ENCODE data around the gene CREB3L4. TPM values are rescaled to one million over a fixed set of nuclear protein-coding genes. Genes with fewer than 3 reads are reported as not detected.

CREB3L4 gene
- polyA plus RNA-seq, 2 of the 4 experiments (the other 2 are of a cell fraction), result 10.1 to 14.3 TPM

DNA sequence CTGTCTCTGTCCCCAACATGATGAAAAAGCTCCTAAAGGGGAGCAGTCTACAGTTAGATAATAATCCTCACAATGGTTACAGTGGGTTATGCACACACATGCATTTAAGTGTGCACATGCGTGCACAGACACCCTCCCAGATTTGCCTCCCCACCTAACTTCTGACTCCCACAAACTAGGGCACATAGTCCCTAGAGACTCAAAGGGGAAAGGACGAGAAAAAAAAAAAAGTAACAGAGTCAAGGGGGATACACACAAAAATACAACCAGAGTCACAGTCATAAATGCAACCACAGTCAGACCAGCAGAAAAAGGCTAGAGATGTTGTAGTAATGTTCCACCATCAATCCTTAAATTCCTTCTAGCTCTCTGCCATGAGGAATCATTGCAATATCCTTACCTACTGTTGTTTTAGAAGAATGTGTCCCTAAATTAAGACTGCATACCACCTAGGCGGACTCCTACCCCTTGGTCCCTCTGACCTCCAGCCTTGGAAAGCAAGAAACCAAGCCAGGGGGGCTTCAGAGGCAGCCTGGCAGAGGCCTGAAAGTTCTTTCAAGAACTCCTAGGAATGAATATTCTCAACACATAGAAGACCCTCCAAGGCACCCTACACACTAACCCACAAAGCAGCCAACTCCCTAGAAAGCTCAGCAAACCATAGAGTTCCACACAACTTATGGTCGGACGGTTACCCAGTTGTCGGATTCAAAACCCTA, 10.5 kb upstream of the CREB3L4 start:
- POLR2A ChIA-PET, result interaction anchor here (1.4 to 2.4 kb wide), 2 partner anchors 10 to 21 kb away, joined by 3 to 11 read pairs; partner anchors contain the start of genes CREB3L4 and JTB
- H3K27ac ChIP-seq, result peak overlapping the region; percentile 92 to 95
- CTCF ChIA-PET, result interaction anchor here (0.9 to 7.5 kb wide), 4 partner anchors 10 to 160 kb away, joined by 5 to 75 read pairs (median 14); partner anchors contain the start of genes CREB3L4, DENND4B and RAB13
- H3K4me2 ChIP-seq, result peak overlapping the region; percentile 90
- peaks cover 28% of the 10 kb centered on the region for H3K4me1 ChIP-seq
- H3K4me3 ChIP-seq, result peak overlapping the region; percentile 94
- H3K9me3 ChIP-seq, result no peaks in the 10 kb centered on the region
- DNase-seq (ENCODE audit: low read depth in 1 of 2, low spot score in 1 of 2) (no peak), ATAC-seq (no peak), FAIRE-seq (no peak)
- 86% methylated on average over 6 of the region's 6 CpGs for WGBS (ENCODE audit: missing lambda C conversion rate)
- no peak for TF ChIP-seq ZFP36 (IDR thresholded peaks at IDR 0.05; ENCODE audit: borderline replicate concordance, partially characterized antibody)
- no peak for TF ChIP-seq RFX5 (IDR thresholded peaks at IDR 0.05)
- no peak for TF ChIP-seq CBX8 (IDR thresholded peaks at IDR 0.05)
- TF ChIP-seq HOXA7 (CRISPR knock-in tag; IDR thresholded peaks at IDR 0.05), result no peak
- TF ChIP-seq HOXB13 (CRISPR knock-in tag; IDR thresholded peaks at IDR 0.05; ENCODE audit: low read depth), result no peak
- TF ChIP-seq ZC3H11A (IDR thresholded peaks at IDR 0.05), result no peak
- TF ChIP-seq EHMT2 (IDR thresholded peaks at IDR 0.05; ENCODE audit: low read depth), result no peak
- no peak for TF ChIP-seq RAD21 (conservative IDR thresholded peaks at IDR 0.05 in 1 of 2, IDR thresholded peaks at IDR 0.05 in 1 of 2)
- TF ChIP-seq GATA3 (IDR thresholded peaks at IDR 0.05; ENCODE audit: borderline replicate concordance), result no peak
- TF ChIP-seq BHLHE40 (IDR thresholded peaks at IDR 0.05; ENCODE audit: low read depth, low read length), result no peak
- no peak for TF ChIP-seq MAZ (IDR thresholded peaks at IDR 0.05; ENCODE audit: borderline replicate concordance, low read depth, low read length)
- no peak for TF ChIP-seq TFCP2L1 (CRISPR knock-in tag; IDR thresholded peaks at IDR 0.05)
- TF ChIP-seq SMC3 (IDR thresholded peaks at IDR 0.05), result no peak
- TF ChIP-seq CHD4 (IDR thresholded peaks at IDR 0.05; ENCODE audit: borderline replicate concordance), result no peak
- no peak for TF ChIP-seq RNF2 (IDR thresholded peaks at IDR 0.05; ENCODE audit: borderline replicate concordance, low read depth)
- TF ChIP-seq, protein P1, sequence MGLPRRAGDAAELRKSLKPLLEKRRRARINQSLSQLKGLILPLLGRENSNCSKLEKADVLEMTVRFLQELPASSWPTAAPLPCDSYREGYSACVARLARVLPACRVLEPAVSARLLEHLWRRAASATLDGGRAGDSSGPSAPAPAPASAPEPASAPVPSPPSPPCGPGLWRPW (IDR thresholded peaks at IDR 0.05), result no peak

DNA sequence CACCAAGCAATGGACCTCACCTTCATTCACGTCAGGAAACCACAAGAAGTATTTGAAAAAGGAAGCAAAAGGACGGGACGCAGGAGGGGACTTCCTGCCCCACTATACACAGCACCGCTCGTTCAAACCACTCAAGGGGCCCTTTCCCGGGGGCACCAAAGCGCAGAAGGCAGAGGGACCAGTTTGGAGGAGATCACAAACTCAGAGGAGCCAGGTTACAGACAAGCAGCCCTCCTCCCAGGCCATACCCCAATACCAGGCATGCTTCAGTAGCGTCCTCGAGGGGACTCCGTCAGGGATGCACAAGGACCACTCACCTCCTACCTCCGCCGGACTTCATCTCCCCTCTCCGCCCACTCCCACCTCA, 10.0 kb upstream of the CREB3L4 start:
- H3K27ac ChIP-seq, result peak overlapping the region; percentile 92 to 95
- DNase-seq (ENCODE audit: low read depth in 1 of 2, low spot score in 1 of 2) (no peak), FAIRE-seq (no peak), ATAC-seq (peak; percentile 39 to 47)
- CTCF ChIA-PET, result interaction anchor here (0.9 to 7.5 kb wide), 5 partner anchors 10 to 160 kb away, joined by 3 to 75 read pairs (median 5); partner anchors contain the start of genes CREB3L4, DENND4B and RAB13
- TF ChIP-seq BHLHE40 (IDR thresholded peaks at IDR 0.05; ENCODE audit: low read depth, low read length), result no peak
- no peak for TF ChIP-seq RNF2 (IDR thresholded peaks at IDR 0.05; ENCODE audit: borderline replicate concordance, low read depth)
- no peak for TF ChIP-seq PHF8 (IDR thresholded peaks at IDR 0.05; ENCODE audit: borderline replicate concordance, low read depth)
- TF ChIP-seq JUNB (IDR thresholded peaks at IDR 0.05), result no peak
- no peak for TF ChIP-seq EHMT2 (IDR thresholded peaks at IDR 0.05; ENCODE audit: low read depth)
- TF ChIP-seq, protein P2, sequence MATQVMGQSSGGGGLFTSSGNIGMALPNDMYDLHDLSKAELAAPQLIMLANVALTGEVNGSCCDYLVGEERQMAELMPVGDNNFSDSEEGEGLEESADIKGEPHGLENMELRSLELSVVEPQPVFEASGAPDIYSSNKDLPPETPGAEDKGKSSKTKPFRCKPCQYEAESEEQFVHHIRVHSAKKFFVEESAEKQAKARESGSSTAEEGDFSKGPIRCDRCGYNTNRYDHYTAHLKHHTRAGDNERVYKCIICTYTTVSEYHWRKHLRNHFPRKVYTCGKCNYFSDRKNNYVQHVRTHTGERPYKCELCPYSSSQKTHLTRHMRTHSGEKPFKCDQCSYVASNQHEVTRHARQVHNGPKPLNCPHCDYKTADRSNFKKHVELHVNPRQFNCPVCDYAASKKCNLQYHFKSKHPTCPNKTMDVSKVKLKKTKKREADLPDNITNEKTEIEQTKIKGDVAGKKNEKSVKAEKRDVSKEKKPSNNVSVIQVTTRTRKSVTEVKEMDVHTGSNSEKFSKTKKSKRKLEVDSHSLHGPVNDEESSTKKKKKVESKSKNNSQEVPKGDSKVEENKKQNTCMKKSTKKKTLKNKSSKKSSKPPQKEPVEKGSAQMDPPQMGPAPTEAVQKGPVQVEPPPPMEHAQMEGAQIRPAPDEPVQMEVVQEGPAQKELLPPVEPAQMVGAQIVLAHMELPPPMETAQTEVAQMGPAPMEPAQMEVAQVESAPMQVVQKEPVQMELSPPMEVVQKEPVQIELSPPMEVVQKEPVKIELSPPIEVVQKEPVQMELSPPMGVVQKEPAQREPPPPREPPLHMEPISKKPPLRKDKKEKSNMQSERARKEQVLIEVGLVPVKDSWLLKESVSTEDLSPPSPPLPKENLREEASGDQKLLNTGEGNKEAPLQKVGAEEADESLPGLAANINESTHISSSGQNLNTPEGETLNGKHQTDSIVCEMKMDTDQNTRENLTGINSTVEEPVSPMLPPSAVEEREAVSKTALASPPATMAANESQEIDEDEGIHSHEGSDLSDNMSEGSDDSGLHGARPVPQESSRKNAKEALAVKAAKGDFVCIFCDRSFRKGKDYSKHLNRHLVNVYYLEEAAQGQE (IDR thresholded peaks at IDR 0.05), result no peak
- TF ChIP-seq NR3C1 (IDR thresholded peaks at IDR 0.05), result no peak
- TF ChIP-seq MAZ (IDR thresholded peaks at IDR 0.05; ENCODE audit: borderline replicate concordance, low read depth, low read length), result no peak
- TF ChIP-seq, protein P3, sequence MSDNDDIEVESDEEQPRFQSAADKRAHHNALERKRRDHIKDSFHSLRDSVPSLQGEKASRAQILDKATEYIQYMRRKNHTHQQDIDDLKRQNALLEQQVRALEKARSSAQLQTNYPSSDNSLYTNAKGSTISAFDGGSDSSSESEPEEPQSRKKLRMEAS (IDR thresholded peaks at IDR 0.05), result no peak
- TF ChIP-seq ESRRA (IDR thresholded peaks at IDR 0.05; ENCODE audit: borderline replicate concordance, low read length), result no peak
- no peak for TF ChIP-seq HDAC2 (IDR thresholded peaks at IDR 0.05)
- no peak for TF ChIP-seq MYC (IDR thresholded peaks at IDR 0.05; ENCODE audit: borderline replicate concordance, low read length)
- TF ChIP-seq JUN (IDR thresholded peaks at IDR 0.05), result no peak
- TF ChIP-seq NPAS2 (CRISPR knock-in tag; IDR thresholded peaks at IDR 0.05; ENCODE audit: borderline replicate concordance), result no peak
- TF ChIP-seq GATA3 (IDR thresholded peaks at IDR 0.05; ENCODE audit: borderline replicate concordance), result no peak
- no peak for TF ChIP-seq CBX8 (IDR thresholded peaks at IDR 0.05)
- TF ChIP-seq, protein P4, sequence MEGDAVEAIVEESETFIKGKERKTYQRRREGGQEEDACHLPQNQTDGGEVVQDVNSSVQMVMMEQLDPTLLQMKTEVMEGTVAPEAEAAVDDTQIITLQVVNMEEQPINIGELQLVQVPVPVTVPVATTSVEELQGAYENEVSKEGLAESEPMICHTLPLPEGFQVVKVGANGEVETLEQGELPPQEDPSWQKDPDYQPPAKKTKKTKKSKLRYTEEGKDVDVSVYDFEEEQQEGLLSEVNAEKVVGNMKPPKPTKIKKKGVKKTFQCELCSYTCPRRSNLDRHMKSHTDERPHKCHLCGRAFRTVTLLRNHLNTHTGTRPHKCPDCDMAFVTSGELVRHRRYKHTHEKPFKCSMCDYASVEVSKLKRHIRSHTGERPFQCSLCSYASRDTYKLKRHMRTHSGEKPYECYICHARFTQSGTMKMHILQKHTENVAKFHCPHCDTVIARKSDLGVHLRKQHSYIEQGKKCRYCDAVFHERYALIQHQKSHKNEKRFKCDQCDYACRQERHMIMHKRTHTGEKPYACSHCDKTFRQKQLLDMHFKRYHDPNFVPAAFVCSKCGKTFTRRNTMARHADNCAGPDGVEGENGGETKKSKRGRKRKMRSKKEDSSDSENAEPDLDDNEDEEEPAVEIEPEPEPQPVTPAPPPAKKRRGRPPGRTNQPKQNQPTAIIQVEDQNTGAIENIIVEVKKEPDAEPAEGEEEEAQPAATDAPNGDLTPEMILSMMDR (IDR thresholded peaks at IDR 0.05), result no peak; the same call in 2 of the 3 replicates
- no peak for TF ChIP-seq SMC3 (IDR thresholded peaks at IDR 0.05)
- no peaks in the 10 kb centered on the region for H3K9me3 ChIP-seq
- peak overlapping the region; percentile 90 for H3K4me2 ChIP-seq
- 2% methylated on average over 13 of the region's 13 CpGs for whole genome bisulfite sequencing (ENCODE audit: missing lambda C conversion rate)
- peak overlapping the region; percentile 94 for H3K4me3 ChIP-seq
- H3K4me1 ChIP-seq, result peaks cover 32% of the 10 kb centered on the region
- POLR2A ChIA-PET, result interaction anchor here (0.5 to 2.4 kb wide), 4 partner anchors 10 to 33 kb away, joined by 3 to 12 read pairs (median 8); partner anchors contain the start of genes CREB3L4, JTB and RPS27
